Measurements from ENCODE around the gene NOS1AP.

- TF ChIP-seq REST (IDR thresholded peaks at IDR 0.05; ENCODE audit: insufficient read depth in 1 of 2, low read depth in 2 of 2, low read length in 2 of 2): no peak
- no peak for TF ChIP-seq POLR2AphosphoS5 (IDR thresholded peaks at IDR 0.05; ENCODE audit: low read depth, low read length)
- no peak for TF ChIP-seq SIN3A (IDR thresholded peaks at IDR 0.05; ENCODE audit: borderline replicate concordance, insufficient read depth, low read length)
- TF ChIP-seq TAF1 (IDR thresholded peaks at IDR 0.05; ENCODE audit: borderline replicate concordance, insufficient read depth, low read length): no peak
- no peak for TF ChIP-seq FOXP2 (optimal IDR thresholded peaks at IDR 0.05; ENCODE audit: borderline replicate concordance, extremely low read depth, extremely low read length, insufficient read depth)
These were observed 209.6 kb downstream of the NOS1AP start for GRCh38 chr1:162279136-162279498.

Measured in PFSK-1 (cell line).